ENCODE data around the gene PLCB4.

Gene PLCB4

DNA sequence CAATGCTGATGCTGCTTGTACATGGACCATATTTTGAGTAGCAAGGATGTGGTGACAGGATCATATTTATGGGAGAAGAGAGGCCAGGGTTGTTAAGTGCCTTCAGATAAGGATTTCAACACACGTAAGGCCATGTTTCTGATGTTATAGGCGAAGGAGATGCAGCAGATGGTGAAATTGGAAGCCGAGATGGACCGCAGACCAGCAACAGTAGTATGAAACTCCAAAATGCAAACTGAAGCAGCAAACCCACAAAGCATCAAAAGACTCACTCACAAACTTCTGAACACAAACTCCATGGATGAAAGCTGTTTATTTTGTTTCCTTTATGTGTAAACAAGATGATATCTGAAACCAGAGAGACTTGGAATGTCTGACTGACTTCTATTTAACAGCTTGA lies 409.9 kb downstream of the PLCB4 start:
- in situ Hi-C loops (cut with HindIII; ENCODE audit: low sequenced_read_pairs): no loop called here

DNA sequence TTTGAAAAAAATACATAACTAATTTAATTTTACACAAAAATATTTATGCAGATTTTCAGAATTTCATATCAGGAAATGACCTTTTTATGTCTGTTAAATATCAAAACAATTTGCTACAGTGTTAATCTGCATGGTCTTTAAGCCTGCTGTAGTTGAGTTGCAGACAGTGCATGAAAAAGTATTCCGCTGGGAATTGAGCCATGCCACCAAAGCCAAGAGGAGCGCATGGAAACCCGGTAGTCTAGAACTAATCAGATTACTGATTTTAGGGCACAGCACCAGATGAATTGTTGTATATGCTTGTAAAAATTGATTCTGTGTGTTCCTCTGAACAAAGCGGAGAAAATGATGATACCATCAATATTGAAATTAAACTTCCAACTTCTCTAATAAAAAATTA lies 411.2 kb downstream of the PLCB4 start:
- in situ Hi-C loops (cut with HindIII; ENCODE audit: low sequenced_read_pairs): no loop called here

DNA sequence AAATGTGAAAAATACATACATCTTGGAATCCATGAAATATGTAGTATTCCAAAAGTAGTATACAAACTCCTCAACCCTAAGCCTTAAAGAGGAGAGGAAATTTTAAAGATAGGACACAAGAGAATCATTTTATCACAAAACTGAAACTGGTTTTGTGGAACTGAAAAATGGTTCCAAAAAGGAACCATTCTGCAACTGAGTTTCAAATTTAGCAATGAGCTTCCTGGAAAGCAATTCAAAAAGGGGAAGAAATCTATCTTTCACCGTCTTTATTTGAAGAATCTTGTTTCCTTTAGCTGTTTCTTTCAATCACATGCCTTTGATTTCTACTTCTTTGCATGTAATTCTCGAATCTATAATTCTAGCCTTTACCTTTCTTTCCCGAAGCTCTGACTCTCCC lies 413.3 kb downstream of the PLCB4 start:
- in situ Hi-C loops (cut with HindIII; ENCODE audit: low sequenced_read_pairs): no loop called here

- in situ Hi-C loops (cut with HindIII; ENCODE audit: low sequenced_read_pairs): no loop called here
Measured at GRCh38 chr20:9483131-9483530, 414.2 kb downstream of the PLCB4 start.

DNA sequence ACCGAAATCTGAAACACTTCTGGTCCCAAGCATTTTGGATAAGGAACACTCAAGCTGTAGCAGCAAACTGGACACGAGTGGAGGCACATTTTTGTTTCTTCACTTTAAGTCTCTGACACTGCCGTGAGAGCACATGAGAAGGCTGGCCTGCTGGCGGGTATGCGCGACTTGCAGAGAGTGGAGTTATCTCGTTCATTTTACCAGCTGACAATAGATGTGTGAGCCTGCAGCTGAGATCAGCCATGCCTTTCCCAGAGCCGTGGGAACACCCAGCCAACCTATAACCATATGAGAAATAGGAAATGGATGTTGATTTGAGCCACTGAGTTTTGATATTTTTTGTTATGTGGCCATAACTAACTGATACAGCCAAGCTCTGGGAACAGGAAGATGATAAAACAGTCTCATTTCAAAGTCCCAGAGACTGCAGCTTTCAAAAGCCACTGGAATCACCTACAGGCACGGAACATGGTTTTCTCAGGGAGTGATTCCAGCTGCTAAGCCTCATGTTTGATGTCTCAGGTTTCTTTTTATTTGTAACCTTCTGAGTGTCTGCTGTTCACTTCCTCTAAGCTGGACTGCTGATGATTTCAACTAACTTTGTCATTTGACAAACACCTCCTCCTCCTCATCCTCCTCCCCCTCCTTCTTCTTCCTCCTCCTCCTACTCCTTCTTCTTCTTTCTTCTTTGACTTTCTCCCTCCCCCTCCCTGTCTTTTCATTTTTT lies 416.9 kb downstream of the PLCB4 start:
- in situ Hi-C loops (cut with HindIII; ENCODE audit: low sequenced_read_pairs): no loop called here

GRCh38 chr20:9487231-9487630 lies 418.3 kb downstream of the PLCB4 start:
- in situ Hi-C loops (cut with HindIII; ENCODE audit: low sequenced_read_pairs): no loop called here

GRCh38 chr20:9488063-9488462 lies 419.2 kb downstream of the PLCB4 start:
- in situ Hi-C loops (cut with HindIII; ENCODE audit: low sequenced_read_pairs): no loop called here

DNA sequence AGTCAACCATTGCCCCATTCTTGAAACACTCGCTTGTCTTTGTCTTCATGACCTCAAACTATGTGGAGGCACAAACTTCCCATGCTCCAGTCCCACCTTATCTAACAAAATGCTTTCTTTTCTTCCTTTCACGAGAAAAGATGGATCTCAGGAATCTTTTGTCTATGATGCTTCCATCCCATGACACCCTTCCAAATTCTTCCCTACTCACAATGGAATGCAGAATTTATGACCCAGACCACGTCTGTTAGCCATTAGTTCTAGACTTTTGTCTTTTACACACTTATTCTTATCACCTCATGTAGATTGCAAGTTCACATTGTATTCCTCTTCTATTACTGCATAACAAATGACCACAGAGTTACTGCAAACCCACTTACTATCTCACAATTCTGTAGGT lies 421.3 kb downstream of the PLCB4 start:
- in situ Hi-C loops (cut with HindIII; ENCODE audit: low sequenced_read_pairs): no loop called here

DNA sequence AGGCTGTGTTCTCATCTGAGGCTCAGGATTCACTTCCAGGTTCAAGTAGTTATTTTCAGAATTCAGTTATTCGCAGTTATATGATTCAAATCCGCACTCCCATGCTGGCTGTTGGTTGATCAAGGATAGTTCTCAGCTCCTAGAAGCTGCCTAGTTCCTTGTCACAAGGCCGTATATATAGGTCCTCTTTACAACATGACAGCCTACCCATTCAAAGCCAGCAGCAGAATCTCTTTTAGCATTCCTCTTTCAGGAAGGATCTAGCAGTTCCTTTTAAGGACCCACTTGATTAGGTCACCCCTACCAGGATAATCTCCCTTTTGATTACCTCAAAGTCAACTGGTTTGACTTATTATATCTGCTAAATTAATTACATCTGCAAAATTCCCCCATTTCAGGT lies 421.7 kb downstream of the PLCB4 start:
- in situ Hi-C loops (cut with HindIII; ENCODE audit: low sequenced_read_pairs): no loop called here

DNA sequence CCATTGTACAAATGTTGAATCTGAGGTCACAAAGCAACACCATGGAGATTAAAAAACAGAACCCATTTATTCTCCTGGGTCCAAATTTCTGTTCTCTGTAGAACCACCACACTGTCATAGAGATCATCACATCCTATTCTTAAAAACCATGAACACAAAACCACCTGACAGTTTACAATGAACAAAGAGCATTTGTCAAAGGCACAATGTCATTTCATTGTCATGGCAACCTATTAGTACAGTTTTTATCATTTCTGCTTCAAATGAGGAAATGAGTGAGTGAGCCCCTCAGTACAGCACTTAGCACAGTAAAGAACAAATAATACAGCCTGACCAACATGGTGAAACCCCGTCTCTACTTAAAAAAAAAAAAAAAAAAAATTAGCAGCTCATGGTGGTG lies 422.4 kb downstream of the PLCB4 start:
- in situ Hi-C loops (cut with HindIII; ENCODE audit: low sequenced_read_pairs): no loop called here

- in situ Hi-C loops (cut with HindIII; ENCODE audit: low sequenced_read_pairs): no loop called here
Measured at GRCh38 chr20:9492067-9492466, 423.2 kb downstream of the PLCB4 start.

GRCh38 chr20:9493803-9494202 lies 424.9 kb downstream of the PLCB4 start:
- in situ Hi-C loops (cut with HindIII; ENCODE audit: low sequenced_read_pairs): no loop called here

GRCh38 chr20:9495701-9496100 lies 426.8 kb downstream of the PLCB4 start:
- in situ Hi-C loops (cut with HindIII; ENCODE audit: low sequenced_read_pairs): no loop called here

DNA sequence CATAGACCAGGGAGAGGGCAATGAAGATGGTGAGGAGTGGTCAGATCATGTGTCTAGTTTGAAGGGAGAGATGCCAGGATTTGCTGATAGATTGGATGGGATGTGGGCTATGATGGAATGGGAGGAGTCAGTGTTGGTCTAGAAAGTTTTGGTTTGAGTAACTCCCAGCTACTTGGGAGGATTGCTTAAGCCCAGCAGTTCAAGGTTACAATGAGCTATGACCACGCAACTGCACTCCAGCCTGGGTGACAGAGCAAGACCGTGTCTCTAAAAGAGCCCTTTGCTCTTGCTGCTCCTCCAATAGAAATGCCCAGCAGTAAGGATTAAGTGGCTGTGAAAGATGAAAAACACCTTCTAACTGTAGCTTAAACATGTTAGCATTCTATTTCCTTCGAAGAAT lies 427.3 kb downstream of the PLCB4 start:
- in situ Hi-C loops (cut with HindIII; ENCODE audit: low sequenced_read_pairs): no loop called here

DNA sequence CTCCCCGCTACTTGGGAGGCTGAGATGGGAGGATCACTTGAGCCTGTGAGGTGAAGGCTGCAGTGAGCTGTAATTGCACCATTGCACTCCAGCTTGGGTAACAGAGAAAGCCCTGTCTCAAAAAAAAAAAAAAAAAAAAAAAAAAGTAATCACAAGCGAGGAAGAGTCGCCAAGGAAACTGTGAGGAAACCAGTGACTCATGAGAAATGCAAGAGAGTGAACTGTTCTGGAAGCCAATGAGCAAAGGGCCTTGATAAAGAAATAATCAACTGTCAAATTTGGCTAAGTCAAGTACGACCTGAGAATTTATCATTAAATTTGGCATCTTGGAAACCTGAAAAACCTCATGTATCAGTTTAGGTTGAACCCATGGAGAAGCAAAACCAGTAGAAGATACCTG lies 429.4 kb downstream of the PLCB4 start:
- in situ Hi-C loops (cut with HindIII; ENCODE audit: low sequenced_read_pairs): no loop called here

DNA sequence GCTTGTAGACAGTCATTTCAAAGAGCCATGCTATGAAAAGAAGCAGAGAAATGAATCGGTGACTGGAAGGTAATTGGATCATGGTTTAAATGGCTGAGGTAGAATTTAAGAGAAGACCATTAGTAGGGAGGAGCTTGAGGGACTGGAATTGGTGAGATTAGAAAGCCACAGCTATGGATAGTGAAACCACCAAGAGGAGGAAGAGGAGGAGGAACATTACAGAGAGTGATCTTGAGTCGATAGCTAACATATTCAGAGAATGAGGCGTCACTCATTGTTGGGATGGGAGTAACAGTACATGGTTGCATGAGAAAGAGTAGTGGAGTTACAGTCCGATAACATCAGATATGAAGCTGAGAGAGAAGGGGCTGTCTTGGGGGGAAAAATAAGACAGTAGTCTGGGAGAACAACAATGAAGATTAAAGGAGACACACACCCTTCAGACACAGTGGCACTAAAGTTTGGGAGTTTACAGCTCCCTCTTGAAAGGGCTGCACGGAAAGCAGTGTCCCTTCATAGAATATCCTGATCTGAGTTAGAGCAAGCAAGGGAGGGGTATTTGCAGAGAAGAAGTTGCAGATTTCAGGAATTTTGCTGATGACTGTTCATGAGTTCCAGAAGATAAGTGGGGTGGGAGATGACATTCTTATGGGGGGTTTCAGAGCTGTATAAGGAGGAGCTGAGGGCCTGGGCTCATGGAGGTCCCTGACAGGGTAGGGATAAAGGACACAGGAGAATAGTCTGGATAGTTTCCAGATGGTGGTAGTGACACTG lies 430.4 kb downstream of the PLCB4 start:
- in situ Hi-C loops (cut with HindIII; ENCODE audit: low sequenced_read_pairs): no loop called here

DNA sequence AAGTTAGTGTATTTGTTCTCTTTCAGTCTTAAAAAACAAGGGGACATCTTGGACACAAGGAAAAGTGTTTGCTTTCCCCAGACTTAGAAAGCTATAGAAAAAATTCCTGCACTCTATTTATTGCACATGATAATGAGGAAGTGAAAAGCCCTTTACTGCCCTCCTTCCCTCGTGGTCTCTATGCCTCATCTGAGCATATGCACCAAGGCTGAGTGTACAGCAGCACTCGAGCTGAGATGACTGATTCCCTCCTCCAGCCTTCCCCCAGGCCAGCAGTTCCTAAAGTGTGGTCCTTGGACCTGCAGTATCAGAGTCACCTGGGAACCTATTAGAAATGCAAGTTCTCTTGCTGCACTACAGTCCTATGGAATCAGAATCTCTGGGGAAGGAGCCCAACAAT lies 431.2 kb downstream of the PLCB4 start:
- in situ Hi-C loops (cut with HindIII; ENCODE audit: low sequenced_read_pairs): no loop called here

- in situ Hi-C loops (cut with HindIII; ENCODE audit: low sequenced_read_pairs): no loop called here
Measured at GRCh38 chr20:9501473-9501872, 432.6 kb downstream of the PLCB4 start.

GRCh38 chr20:9503526-9504245 lies 434.8 kb downstream of the PLCB4 start:
- in situ Hi-C loops (cut with HindIII; ENCODE audit: low sequenced_read_pairs): no loop called here

GRCh38 chr20:9506280-9506821 lies 437.5 kb downstream of the PLCB4 start:
- in situ Hi-C loops (cut with HindIII; ENCODE audit: low sequenced_read_pairs): no loop called here

DNA sequence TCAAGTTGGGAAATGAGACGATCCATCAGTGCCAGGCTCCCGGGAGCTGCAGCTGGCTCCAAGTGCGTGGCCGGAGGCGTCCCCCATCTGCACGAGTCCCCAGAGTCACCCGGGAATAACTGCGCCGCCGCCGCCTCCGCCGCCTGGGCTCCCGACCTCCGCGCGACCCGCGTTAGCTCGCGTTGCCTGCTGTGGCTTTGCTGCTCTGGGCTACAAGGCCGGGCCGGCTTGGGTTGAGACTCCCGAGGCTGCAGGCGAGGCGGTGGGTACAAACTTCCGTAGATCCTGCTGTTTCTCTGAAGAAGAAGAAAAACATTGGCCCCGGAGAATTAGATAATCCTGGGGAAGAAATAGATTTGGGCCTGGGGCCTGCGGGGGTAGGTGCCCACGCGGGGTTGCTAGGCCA lies 438.1 kb downstream of the PLCB4 start:
- in situ Hi-C loops (cut with HindIII; ENCODE audit: low sequenced_read_pairs): no loop called here

All from DLD1 (cell line).